HG03460 (cell line): ENCODE results near the gene KCNK16.
A peak's percentile ranks its signal among the peaks of the same experiment; 100 is the strongest.

Experiments used
- ATAC-seq: cut with Tn5 transposase; IDR thresholded peaks from one replicate; pipeline ENCODE4 v1.9.1; 2021; ENCODE audit not compliant: unreplicated experiment

The KCNK16 gene

GRCh38 chr6:39322306-39322850 is at the start of gene KCNK16:
Gene KCNK16, minus strand, starts transcription at chr6:39322702. Its CDS starts 162 bp downstream, at chr6:39322540.
- ATAC-seq: no peak

GRCh38 chr6:39370390-39370789 is 47.9 kb upstream of the KCNK16 start:
- ATAC-seq: no peak

GRCh38 chr6:39369987-39370386 is 47.5 kb upstream of the KCNK16 start:
- ATAC-seq: no peak

- no peak for ATAC-seq
Measured at GRCh38 chr6:39367700-39368099, 45.2 kb upstream of the KCNK16 start.

- no peak for ATAC-seq
Measured at GRCh38 chr6:39366931-39367618, 44.6 kb upstream of the KCNK16 start.

- no peak for ATAC-seq
Measured at GRCh38 chr6:39365281-39366074, 43.0 kb upstream of the KCNK16 start.

- ATAC-seq: no peak
Measured at GRCh38 chr6:39363280-39363679, 40.8 kb upstream of the KCNK16 start.

GRCh38 chr6:39362487-39362865 is 40.0 kb upstream of the KCNK16 start:
- ATAC-seq: no peak

- ATAC-seq: peak; percentile 61
Measured at GRCh38 chr6:39361657-39362486, 39.4 kb upstream of the KCNK16 start.

GRCh38 chr6:39360378-39360777 is 37.9 kb upstream of the KCNK16 start:
- ATAC-seq: no peak

- ATAC-seq: no peak
Measured at GRCh38 chr6:39357998-39358686, 35.6 kb upstream of the KCNK16 start.

- no peak for ATAC-seq
Measured at GRCh38 chr6:39353698-39354315, 31.3 kb upstream of the KCNK16 start.

- no peak for ATAC-seq
Measured at GRCh38 chr6:39350723-39351505, 28.4 kb upstream of the KCNK16 start.

GRCh38 chr6:39348740-39349139 is 26.2 kb upstream of the KCNK16 start:
- ATAC-seq: no peak

- peak; percentile 50 for ATAC-seq
Measured at GRCh38 chr6:39347906-39348585, 25.5 kb upstream of the KCNK16 start.

GRCh38 chr6:39347206-39347605 is 24.7 kb upstream of the KCNK16 start:
- no peak for ATAC-seq

GRCh38 chr6:39344821-39345280 is 22.3 kb upstream of the KCNK16 start:
- no peak for ATAC-seq

GRCh38 chr6:39343396-39343870 is 20.9 kb upstream of the KCNK16 start:
- ATAC-seq: peak; percentile 15
